MM.1S (cell line): ENCODE data around the gene BEGAIN.

Source experiments
- CTCF ChIP-seq: fragments of 300-600 bp; sonication (generic); IDR thresholded peaks from 2 replicates; pipeline ENCODE4 v1.5.1; 2016; ENCODE audit warnings: antibody characterized with exemption, low read length, mixed read lengths
- EZH2 ChIP-seq: fragments of 300-600 bp; sonication (generic); optimal IDR thresholded peaks from 2 replicates; pipeline ENCODE3; 2017; ENCODE audit warnings: low read depth, mild to moderate bottlenecking, antibody characterized with exemption, low read length, mixed read lengths

- TF ChIP-seq CTCF (no peak), EZH2 (no peak)
Observed at GRCh38 chr14:100626614-100627013, 39.4 kb upstream of the BEGAIN start.
